Mononuclear cell (primary cell): ENCODE results near the gene ARMC8. TPM values are rescaled to one million over a fixed set of nuclear protein-coding genes. Genes with fewer than 3 reads are reported as not detected.

Source experiments
- H3K27me3 ChIP-seq: 2 replicates; pipeline ENCODE4 v1.6.0; 2011; ENCODE audit warnings: low read length, control low read depth; ENCODE audit not compliant: insufficient read depth
- H3K4me1 ChIP-seq: 2 replicates; pipeline ENCODE4 v1.5.1; 2011; ENCODE audit warnings: mild to moderate bottlenecking, low read length, control low read depth; ENCODE audit not compliant: insufficient read depth
- H3K4me3 ChIP-seq: 2 replicates; pipeline ENCODE4 v1.5.1; 2011; ENCODE audit warnings: mild to moderate bottlenecking, low read length, moderate library complexity
- H3K9me3 ChIP-seq: 2 replicates; pipeline ENCODE4 v1.5.1; 2011; ENCODE audit warnings: low read depth, mild to moderate bottlenecking, control low read depth, low read length
- total RNA-seq: library from RNA; depleted of rRNA; stranded (reverse); fragments of >200 nt; gene quantifications from one replicate; pipeline ENCODE4 v1.2.3, GENCODE V29; 2012

The ARMC8 gene
- total RNA-seq, 1 donor: 147 TPM

DNA sequence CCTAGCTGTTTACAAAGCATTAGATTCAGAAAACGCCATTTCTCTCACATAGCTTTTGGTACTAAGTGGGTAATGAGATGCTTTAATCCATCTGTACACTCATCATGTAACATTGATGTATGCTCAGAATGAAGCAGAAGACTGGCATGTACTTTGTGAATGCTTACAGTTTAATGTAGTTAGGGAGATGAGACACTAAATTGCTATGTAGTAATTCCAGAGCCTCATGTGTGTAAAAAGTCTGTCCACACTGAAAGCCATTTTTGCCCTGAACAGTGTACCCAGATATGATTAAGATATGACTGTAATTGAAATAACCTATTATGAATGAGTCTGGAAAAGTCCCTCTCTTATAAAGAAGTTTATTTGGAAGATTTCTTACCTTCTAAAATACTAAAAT lies 66.5 kb downstream of the ARMC8 start:
- Histone ChIP-seq H3K27me3 (no peaks in the 10 kb centered on the region), H3K4me1 (no peaks in the 10 kb centered on the region), H3K9me3 (no peaks in the 10 kb centered on the region)

DNA sequence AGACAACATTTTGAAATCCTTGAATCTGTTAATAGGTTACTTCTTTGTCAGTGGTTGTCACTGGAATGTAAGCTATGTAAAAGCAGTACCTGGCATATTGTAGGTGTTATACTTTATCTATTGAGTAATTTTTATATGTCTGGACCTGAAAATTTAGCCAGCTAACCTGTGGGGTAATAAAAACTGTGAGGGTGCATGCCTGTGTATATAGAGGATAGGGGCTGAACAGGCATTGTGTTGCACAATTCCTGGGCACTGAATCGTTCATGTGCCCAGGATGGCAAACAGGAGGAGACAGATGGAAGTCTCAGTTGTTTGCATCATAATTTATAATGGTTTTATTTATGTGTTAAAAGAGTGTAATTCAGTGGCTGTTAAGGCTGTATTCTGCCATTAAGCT lies 67.1 kb downstream of the ARMC8 start:
- no peaks in the 10 kb centered on the region for H3K27me3 ChIP-seq
- no peaks in the 10 kb centered on the region for H3K9me3 ChIP-seq
- H3K4me1 ChIP-seq: no peaks in the 10 kb centered on the region
- no peak overlapping the region for H3K4me3 ChIP-seq

More for the DNA sequence above, 66.5 kb downstream of the ARMC8 start:
- H3K4me3 ChIP-seq: no peak overlapping the region

DNA sequence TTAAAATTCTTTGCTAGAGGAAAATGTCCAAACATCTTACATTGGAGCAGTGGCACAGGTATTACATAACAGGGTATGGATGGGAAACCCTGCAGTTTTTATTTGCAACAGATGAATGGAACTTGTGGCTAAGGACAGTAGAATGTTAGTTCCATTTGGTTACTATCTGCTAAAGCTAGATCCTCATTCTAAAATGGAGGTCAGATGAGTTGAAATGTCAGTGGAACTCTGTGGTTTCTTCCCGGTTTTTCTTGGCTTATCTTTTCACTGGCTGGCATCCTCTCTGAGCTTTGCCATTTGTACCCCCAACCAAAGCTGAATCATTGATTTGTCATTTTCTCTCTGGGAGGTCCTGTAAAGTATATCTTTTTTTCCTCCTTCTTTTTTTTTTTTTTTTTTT lies 68.9 kb downstream of the ARMC8 start:
- no peaks in the 10 kb centered on the region for H3K4me1 ChIP-seq
- H3K9me3 ChIP-seq: no peaks in the 10 kb centered on the region
- no peak overlapping the region for H3K4me3 ChIP-seq
- no peaks in the 10 kb centered on the region for H3K27me3 ChIP-seq

DNA sequence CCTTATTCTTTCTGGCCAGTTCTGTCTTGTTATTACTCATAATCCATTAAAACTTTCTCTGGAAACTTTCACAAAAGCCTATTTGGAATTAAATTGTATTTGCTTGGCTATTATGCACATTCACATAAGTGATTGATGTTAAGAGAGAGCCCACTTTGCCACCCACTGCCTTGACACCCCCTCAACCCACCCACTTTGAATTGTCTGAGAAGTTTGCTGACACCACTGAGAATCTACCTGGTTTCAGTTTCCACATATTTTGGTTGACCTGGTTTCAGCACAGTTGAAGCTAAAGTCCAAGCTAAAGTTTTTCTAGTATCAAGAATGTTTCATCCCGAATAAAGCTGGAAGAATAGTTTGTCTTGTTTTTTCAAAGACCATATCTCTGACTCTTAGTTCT lies 70.9 kb downstream of the ARMC8 start:
- no peaks in the 10 kb centered on the region for H3K9me3 ChIP-seq
- H3K4me3 ChIP-seq: no peak overlapping the region
- H3K4me1 ChIP-seq: no peaks in the 10 kb centered on the region
- H3K27me3 ChIP-seq: no peaks in the 10 kb centered on the region

DNA sequence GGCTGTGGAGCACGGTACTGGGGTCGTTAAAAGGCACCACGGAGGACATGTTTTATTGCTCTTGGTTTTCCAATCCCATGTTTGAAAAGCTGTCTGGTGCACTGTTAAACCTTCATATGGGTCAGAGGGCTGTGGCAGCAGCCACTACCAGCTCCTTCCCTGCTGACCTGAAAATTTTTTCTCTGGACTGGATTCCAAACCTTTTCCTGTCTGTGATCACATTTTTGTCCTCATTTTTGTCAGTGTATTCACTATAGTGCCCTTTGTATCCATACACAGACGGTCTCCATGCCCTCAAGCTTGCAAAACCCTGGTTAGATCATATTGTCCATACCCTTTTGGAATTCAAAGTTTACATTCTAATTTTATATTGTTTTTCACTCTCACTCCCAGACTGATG lies 72.0 kb downstream of the ARMC8 start:
- Histone ChIP-seq H3K27me3 (no peaks in the 10 kb centered on the region), H3K4me3 (no peak overlapping the region), H3K9me3 (no peaks in the 10 kb centered on the region), H3K4me1 (no peaks in the 10 kb centered on the region)

DNA sequence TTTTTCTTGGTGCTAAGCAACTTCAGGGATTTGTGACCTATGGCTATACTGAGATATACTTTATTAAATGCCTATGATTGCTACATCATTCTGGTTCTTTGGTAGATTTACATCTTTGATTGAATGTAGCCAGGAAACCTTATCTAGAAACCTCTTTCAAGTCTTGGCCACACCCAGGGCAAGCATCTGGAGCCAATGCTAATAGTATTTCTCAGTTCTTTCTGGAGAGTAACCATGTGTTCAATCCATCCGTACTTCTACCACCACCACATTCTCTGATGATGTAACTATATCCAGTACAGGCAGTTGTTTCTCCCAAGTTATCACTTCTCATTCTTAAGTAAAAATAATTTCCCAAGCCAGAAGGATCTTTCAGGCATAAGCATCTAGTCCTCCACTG lies 73.5 kb downstream of the ARMC8 start:
- H3K4me1 ChIP-seq: no peaks in the 10 kb centered on the region
- H3K9me3 ChIP-seq: no peaks in the 10 kb centered on the region
- no peaks in the 10 kb centered on the region for H3K27me3 ChIP-seq
- H3K4me3 ChIP-seq: no peak overlapping the region

DNA sequence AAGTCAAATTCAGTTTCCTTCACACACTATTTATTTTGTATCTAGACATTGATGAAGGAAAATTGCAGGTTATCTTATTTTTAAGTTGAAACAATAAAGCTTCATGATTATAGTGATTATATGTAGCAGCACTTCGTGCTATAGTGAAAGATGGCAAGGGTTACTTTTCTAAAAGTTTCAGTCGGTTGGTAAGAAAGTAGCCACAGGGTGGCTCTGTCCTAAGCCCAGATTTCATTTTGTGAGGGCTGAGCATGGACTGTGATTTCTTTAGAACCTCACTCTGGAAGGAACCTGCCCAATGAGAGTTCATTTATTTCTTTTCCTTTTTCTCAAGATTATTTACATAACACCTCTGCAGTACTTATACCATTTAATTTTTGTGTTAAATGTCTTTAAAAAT lies 76.0 kb downstream of the ARMC8 start:
- no peak overlapping the region for H3K4me3 ChIP-seq
- no peaks in the 10 kb centered on the region for H3K27me3 ChIP-seq
- H3K4me1 ChIP-seq: no peaks in the 10 kb centered on the region
- no peaks in the 10 kb centered on the region for H3K9me3 ChIP-seq

DNA sequence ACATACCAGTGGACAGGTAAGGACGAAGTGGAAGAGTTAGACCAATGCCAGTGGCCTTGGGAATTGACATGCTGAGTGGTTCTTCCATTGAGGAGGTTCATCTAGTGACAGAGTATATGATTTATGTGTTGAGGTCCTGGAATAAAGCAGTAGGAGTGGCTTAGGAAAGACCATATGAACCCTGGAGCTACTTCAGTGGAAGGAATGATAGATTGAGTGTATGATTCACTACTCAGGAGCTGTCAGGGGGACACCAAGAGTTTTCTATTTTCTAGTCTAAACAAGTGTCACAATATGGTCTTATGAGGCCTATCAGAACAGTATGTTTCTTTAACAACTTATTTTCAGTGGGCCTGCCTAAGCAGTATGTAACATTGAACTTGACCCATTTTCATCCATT lies 78.6 kb downstream of the ARMC8 start:
- H3K4me3 ChIP-seq: no peak overlapping the region

DNA sequence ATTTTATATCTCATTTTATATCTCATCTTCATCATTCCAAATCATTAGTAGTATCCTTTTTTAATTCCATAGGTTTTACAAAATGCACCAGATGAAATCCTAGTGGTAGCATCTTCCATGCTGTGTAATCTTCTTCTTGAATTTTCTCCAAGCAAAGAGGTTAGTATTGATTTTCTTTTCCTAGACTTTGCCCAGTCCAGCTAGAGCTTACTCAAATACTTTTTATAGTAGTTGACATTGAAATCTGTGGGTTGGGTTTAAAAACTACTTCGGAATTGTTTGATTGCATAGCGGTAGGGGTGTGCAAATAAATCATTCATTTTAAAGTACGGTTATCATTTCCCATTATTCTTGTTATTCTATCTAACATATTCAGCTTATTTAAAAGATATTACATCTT lies 80.0 kb downstream of the ARMC8 start:
- no peak overlapping the region for H3K4me3 ChIP-seq
- H3K4me1 ChIP-seq: no peaks in the 10 kb centered on the region
- H3K27me3 ChIP-seq: no peaks in the 10 kb centered on the region
- H3K9me3 ChIP-seq: no peaks in the 10 kb centered on the region

More for the DNA sequence above, 78.6 kb downstream of the ARMC8 start:
- Histone ChIP-seq H3K9me3 (no peaks in the 10 kb centered on the region), H3K27me3 (no peaks in the 10 kb centered on the region), H3K4me1 (no peaks in the 10 kb centered on the region)

DNA sequence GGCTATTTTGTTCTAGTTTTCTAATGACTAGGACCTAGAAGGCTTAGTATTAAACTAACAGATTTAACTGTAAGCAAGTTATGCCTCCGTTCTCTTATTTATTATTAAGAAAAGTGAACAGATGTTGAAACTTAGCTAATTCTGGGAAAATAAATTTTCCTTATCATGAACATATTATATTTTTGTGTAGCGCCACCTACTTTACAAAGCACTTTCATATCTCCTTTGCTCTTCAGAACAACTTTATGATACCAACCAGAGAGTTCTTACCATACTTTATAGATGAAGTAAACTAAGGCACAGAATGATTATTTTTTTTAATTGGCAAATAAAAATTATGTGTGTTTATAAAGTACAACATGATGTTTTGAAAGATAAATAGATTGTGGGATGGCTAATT lies 83.1 kb downstream of the ARMC8 start:
- Histone ChIP-seq H3K4me3 (no peak overlapping the region), H3K27me3 (no peaks in the 10 kb centered on the region), H3K9me3 (no peaks in the 10 kb centered on the region), H3K4me1 (no peaks in the 10 kb centered on the region)

DNA sequence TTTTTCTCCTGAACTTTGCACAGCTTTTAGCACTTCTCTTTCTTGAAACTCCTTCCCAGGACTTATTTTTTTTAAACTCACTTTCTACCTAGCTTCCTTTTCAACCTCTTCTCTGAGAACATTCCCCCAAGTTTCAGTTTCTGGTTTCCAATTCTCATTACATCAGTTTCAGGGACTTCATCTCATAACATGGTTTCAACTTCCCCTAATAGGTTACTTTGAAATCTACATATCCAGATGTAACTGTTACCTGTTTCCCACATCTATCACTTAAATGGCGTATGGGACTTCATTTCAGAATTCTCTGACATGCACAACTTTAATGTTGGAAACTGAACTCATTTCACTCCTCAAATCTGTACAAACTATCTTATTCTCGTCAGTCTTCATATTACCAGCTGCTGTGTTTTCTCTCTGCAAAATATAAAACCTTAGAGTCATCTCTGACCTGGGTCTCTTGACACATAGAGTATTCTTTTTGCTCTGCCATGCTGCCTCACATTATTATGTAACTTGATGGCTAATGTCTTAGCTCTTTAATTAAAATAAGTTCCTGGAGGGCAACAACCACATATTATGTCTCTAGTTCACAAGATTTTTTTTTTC lies 84.2 kb downstream of the ARMC8 start:
- Histone ChIP-seq H3K27me3 (no peaks in the 10 kb centered on the region), H3K4me1 (no peaks in the 10 kb centered on the region), H3K4me3 (no peak overlapping the region), H3K9me3 (no peaks in the 10 kb centered on the region)

DNA sequence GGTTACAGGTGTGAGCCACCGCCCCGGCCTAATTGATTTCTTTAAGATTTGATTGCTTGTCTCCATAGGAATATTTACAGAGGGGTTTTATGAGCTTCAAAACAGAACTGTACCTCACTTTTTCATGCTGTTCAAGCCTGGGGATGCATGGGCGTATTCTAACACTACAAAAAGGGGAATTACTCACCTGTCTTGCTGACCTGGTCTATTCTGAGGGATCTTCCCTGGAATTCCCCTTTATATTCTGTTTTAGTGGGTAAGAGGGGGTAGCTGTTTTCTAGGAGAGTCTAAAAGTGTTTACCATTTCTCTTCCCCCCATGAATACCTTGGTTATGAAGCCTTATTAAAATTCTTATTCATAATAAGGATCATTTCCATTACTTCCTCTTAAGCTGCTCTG lies 94.5 kb downstream of the ARMC8 start:
- Histone ChIP-seq H3K9me3 (no peaks in the 10 kb centered on the region), H3K4me1 (no peaks in the 10 kb centered on the region), H3K4me3 (no peak overlapping the region), H3K27me3 (no peaks in the 10 kb centered on the region)

DNA sequence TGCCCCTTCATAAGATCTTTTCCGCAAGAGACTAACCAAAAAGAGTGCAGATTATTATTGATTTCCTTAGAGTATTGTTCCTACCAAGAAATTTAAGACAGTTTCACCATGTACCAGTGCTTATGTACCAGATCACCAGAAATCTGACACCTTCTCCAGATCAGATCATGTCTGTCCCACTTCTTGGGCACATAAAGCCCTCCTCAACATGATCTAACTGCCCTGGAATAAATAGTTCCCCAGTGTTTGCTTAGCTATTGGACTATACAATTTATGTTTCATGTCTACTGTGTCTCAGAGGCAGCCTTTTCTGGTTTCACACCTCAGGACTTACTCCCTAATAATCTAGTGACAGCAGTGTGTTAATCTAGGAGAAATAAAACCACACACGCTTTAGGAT lies 95.7 kb downstream of the ARMC8 start:
- H3K4me1 ChIP-seq: no peaks in the 10 kb centered on the region
- H3K9me3 ChIP-seq: no peaks in the 10 kb centered on the region

DNA sequence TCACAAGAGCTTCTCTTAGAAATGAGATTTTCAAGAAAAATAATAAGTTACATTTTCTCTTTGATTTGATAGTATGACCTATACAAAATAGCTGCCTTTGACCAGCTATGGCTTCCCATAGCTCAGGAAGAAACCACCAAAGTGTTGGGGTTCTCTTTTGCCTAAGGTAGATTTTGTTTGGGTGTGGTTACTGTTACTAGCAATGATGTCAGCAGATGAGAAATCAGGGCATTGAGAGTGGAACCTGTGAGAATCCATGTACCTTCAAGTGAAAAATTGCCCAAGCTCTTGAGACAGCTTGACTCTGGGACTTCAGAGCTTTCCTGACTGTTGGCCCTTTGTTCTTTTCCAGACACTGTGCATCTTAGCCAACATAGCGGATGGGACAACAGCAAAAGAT lies 97.0 kb downstream of the ARMC8 start:
- Histone ChIP-seq H3K4me3 (no peak overlapping the region), H3K4me1 (no peaks in the 10 kb centered on the region), H3K27me3 (no peaks in the 10 kb centered on the region), H3K9me3 (no peaks in the 10 kb centered on the region)

More for the DNA sequence above, 95.7 kb downstream of the ARMC8 start:
- Histone ChIP-seq H3K27me3 (no peaks in the 10 kb centered on the region), H3K4me3 (no peak overlapping the region)

DNA sequence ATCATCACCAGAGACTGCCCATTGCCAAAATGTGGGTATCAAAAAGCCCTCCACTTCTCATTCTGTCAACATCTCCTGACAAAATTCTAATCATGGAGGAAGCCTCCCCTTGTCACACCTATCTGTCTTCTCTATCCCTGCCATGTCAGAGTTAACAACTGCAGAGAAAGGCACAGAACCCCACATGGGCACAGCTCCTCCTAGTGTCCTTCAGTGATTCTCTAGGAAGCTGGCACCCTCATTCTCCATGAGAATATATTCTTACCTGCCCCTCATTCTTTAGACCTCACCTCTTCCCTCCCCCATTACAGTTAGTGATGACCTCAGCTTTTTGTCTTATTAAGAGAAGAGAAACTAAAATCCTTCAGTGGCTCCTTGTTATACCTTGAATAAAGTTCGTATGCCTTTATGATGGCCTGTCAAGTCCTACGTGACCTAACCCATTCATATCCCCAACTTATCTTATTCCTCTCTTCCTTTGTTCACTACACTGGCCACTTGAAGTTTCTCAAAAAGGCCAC lies 97.9 kb downstream of the ARMC8 start:
- no peaks in the 10 kb centered on the region for H3K27me3 ChIP-seq
- H3K9me3 ChIP-seq: no peaks in the 10 kb centered on the region
- no peaks in the 10 kb centered on the region for H3K4me1 ChIP-seq
- no peak overlapping the region for H3K4me3 ChIP-seq

DNA sequence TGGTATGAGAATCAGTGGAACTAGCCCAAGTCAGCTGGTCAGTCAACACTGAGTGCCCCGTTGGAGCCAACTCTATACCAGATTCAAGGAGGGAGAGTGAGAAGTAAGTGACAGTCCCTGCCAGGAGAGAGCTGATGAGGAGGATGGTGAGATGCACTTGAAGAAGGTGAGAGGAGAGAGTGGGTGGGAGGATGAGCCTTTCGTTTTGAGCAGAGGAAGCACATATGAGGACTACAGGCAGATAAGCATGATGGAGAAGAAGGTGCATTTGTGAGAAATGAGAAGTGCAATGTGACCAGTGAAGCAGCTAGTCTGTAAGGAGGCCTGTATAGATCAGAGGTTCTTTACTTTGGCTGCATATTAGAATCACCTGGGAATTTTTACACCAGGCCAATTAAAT lies 102.2 kb downstream of the ARMC8 start:
- H3K27me3 ChIP-seq: no peaks in the 10 kb centered on the region
- H3K4me1 ChIP-seq: no peaks in the 10 kb centered on the region
- H3K4me3 ChIP-seq: no peak overlapping the region
- H3K9me3 ChIP-seq: no peaks in the 10 kb centered on the region
